ENCODE results near the gene CTTN. TPM values are rescaled to one million over a fixed set of nuclear protein-coding genes. Genes with fewer than 3 reads are reported as not detected.
A peak's percentile ranks its signal among the peaks of the same experiment; 100 is the strongest.

The CTTN gene
- total and polyA plus RNA-seq, 2 of the 13 experiments (the other 11 are each of a cell fraction or from before 2014, with no cell fraction given), result 84.4 to 114 TPM

DNA sequence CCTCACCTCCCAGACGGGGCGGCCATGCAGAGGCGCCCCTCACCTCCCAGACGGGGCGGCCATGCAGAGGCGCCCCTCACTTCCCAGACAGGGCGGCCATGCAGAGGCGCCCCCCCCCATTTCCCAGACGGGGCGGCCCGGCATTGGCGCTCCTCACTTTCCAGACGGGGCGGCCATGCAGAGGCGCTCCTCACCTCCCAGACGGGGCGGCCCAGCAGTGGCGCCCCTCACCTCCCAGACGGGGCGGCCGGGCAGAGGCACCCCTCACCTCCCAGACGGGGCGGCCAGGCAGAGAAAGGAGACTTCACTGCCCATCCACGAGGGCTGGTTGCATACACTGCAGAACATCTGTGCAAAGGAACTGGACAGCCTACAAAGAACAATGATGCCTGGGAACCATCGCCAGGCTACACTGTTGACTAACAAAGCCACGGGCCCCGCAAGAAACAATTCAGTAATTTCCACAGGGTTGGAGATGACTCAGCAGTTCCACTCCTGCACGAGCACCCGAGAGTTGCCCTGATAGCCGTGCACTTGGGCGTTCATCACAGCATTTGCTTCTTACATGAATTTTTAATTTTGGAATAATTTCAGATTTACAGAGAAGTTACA, 58.7 kb downstream of the CTTN start (continued):
- TF ChIP-seq, protein P1, sequence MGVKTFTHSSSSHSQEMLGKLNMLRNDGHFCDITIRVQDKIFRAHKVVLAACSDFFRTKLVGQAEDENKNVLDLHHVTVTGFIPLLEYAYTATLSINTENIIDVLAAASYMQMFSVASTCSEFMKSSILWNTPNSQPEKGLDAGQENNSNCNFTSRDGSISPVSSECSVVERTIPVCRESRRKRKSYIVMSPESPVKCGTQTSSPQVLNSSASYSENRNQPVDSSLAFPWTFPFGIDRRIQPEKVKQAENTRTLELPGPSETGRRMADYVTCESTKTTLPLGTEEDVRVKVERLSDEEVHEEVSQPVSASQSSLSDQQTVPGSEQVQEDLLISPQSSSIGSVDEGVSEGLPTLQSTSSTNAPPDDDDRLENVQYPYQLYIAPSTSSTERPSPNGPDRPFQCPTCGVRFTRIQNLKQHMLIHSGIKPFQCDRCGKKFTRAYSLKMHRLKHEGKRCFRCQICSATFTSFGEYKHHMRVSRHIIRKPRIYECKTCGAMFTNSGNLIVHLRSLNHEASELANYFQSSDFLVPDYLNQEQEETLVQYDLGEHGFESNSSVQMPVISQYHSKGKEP (CRISPR knock-in tag; IDR thresholded peaks at IDR 0.05), result no peak
- TF ChIP-seq NFIC (IDR thresholded peaks at IDR 0.05; ENCODE audit: low read length), result no peak
- TF ChIP-seq, protein P2, sequence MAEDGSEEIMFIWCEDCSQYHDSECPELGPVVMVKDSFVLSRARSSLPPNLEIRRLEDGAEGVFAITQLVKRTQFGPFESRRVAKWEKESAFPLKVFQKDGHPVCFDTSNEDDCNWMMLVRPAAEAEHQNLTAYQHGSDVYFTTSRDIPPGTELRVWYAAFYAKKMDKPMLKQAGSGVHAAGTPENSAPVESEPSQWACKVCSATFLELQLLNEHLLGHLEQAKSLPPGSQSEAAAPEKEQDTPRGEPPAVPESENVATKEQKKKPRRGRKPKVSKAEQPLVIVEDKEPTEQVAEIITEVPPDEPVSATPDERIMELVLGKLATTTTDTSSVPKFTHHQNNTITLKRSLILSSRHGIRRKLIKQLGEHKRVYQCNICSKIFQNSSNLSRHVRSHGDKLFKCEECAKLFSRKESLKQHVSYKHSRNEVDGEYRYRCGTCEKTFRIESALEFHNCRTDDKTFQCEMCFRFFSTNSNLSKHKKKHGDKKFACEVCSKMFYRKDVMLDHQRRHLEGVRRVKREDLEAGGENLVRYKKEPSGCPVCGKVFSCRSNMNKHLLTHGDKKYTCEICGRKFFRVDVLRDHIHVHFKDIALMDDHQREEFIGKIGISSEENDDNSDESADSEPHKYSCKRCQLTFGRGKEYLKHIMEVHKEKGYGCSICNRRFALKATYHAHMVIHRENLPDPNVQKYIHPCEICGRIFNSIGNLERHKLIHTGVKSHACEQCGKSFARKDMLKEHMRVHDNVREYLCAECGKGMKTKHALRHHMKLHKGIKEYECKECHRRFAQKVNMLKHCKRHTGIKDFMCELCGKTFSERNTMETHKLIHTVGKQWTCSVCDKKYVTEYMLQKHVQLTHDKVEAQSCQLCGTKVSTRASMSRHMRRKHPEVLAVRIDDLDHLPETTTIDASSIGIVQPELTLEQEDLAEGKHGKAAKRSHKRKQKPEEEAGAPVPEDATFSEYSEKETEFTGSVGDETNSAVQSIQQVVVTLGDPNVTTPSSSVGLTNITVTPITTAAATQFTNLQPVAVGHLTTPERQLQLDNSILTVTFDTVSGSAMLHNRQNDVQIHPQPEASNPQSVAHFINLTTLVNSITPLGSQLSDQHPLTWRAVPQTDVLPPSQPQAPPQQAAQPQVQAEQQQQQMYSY (CRISPR knock-in tag; IDR thresholded peaks at IDR 0.05), result no peak
- TF ChIP-seq GABPB1 (CRISPR knock-in tag; IDR thresholded peaks at IDR 0.05), result 0 out of 2 replicates have a peak, but pooled peaks have one; percentile 13
- no peak for TF ChIP-seq SP4 (CRISPR knock-in tag; IDR thresholded peaks at IDR 0.05)
- TF ChIP-seq THAP11 (CRISPR knock-in tag; IDR thresholded peaks at IDR 0.05), result no peak
- TF ChIP-seq, protein P3, sequence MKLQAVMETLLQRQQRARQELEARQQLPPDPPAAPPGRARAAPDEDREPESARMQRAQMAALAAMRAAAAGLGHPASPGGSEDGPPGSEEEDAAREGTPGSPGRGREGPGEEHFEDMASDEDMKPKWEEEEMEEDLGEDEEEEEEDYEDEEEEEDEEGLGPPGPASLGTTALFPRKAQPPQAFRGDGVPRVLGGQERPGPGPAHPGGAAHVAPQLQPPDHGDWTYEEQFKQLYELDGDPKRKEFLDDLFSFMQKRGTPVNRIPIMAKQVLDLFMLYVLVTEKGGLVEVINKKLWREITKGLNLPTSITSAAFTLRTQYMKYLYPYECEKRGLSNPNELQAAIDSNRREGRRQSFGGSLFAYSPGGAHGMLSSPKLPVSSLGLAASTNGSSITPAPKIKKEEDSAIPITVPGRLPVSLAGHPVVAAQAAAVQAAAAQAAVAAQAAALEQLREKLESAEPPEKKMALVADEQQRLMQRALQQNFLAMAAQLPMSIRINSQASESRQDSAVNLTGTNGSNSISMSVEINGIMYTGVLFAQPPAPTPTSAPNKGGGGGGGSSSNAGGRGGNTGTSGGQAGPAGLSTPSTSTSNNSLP (IDR thresholded peaks at IDR 0.05; ENCODE audit: low read depth, low read length), result no peak
- no peak for TF ChIP-seq PRPF4 (IDR thresholded peaks at IDR 0.05; ENCODE audit: low read depth, low read length, poor library complexity, severe bottlenecking)
- no peak for TF ChIP-seq ZNF749 (CRISPR knock-in tag; IDR thresholded peaks at IDR 0.05; ENCODE audit: borderline replicate concordance)
- no peak for TF ChIP-seq HNRNPH1 (optimal IDR thresholded peaks at IDR 0.05; ENCODE audit: low read depth, low read length)
- TF ChIP-seq ZNF761 (CRISPR knock-in tag; conservative IDR thresholded peaks at IDR 0.05), result no peak
- peak; percentile 73 for TF ChIP-seq MAFF (IDR thresholded peaks at IDR 0.05; ENCODE audit: low read depth, low read length)
- peak; percentile 32; the same call in 1 of the 2 replicates for TF ChIP-seq FOSL2 (CRISPR knock-in tag; IDR thresholded peaks at IDR 0.05)
- TF ChIP-seq, protein P4, sequence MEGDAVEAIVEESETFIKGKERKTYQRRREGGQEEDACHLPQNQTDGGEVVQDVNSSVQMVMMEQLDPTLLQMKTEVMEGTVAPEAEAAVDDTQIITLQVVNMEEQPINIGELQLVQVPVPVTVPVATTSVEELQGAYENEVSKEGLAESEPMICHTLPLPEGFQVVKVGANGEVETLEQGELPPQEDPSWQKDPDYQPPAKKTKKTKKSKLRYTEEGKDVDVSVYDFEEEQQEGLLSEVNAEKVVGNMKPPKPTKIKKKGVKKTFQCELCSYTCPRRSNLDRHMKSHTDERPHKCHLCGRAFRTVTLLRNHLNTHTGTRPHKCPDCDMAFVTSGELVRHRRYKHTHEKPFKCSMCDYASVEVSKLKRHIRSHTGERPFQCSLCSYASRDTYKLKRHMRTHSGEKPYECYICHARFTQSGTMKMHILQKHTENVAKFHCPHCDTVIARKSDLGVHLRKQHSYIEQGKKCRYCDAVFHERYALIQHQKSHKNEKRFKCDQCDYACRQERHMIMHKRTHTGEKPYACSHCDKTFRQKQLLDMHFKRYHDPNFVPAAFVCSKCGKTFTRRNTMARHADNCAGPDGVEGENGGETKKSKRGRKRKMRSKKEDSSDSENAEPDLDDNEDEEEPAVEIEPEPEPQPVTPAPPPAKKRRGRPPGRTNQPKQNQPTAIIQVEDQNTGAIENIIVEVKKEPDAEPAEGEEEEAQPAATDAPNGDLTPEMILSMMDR (CRISPR knock-in tag; IDR thresholded peaks at IDR 0.05), result peak; percentile 29; the same call in 1 of the 2 replicates
- TF ChIP-seq ZNF558 (CRISPR knock-in tag; IDR thresholded peaks at IDR 0.05; ENCODE audit: borderline replicate concordance), result no peak
- no peak for TF ChIP-seq ZNF768 (CRISPR knock-in tag; IDR thresholded peaks at IDR 0.05)
- TF ChIP-seq ZNF282 (IDR thresholded peaks at IDR 0.05; ENCODE audit: partially characterized antibody), result no peak
- TF ChIP-seq, protein P5, sequence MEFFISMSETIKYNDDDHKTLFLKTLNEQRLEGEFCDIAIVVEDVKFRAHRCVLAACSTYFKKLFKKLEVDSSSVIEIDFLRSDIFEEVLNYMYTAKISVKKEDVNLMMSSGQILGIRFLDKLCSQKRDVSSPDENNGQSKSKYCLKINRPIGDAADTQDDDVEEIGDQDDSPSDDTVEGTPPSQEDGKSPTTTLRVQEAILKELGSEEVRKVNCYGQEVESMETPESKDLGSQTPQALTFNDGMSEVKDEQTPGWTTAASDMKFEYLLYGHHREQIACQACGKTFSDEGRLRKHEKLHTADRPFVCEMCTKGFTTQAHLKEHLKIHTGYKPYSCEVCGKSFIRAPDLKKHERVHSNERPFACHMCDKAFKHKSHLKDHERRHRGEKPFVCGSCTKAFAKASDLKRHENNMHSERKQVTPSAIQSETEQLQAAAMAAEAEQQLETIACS (CRISPR knock-in tag; IDR thresholded peaks at IDR 0.05), result no peak
- TF ChIP-seq NR2C2 (CRISPR knock-in tag; IDR thresholded peaks at IDR 0.05; ENCODE audit: borderline replicate concordance), result no peak
- no peak for TF ChIP-seq JARID2 (CRISPR knock-in tag; IDR thresholded peaks at IDR 0.05; ENCODE audit: insufficient replicate concordance)

All from HepG2 (cell line).